H9 (cell line): ENCODE measurements around the gene C7. TPM values are rescaled to one million over a fixed set of nuclear protein-coding genes. Genes with fewer than 3 reads are reported as not detected.
A peak's percentile ranks its signal among the peaks of the same experiment; 100 is the strongest.

ENCODE experiments used
- DNase-seq: peaks from one replicate; pipeline ENCODE4 v3.0.0-alpha.2; 2017
- H2AFZ ChIP-seq: one replicate; pipeline ENCODE4 v1.6.1; 2013; ENCODE audit warnings: mild to moderate bottlenecking, low read length, control low read depth, moderate library complexity
- H2AK5ac ChIP-seq: 2 replicates; pipeline ENCODE4 v1.6.1; 2013; ENCODE audit warnings: low read length, control low read depth, mixed read lengths; ENCODE audit not compliant: insufficient read length
- H2BK120ac ChIP-seq: one replicate; pipeline ENCODE4 v1.6.1; 2013; ENCODE audit warnings: low read depth, mild to moderate bottlenecking, low read length, control low read depth, inconsistent platforms; ENCODE audit not compliant: poor library complexity, severe bottlenecking
- H2BK12ac ChIP-seq: 2 replicates; pipeline ENCODE4 v1.6.1; 2013; ENCODE audit warnings: low read length, control low read depth, mixed read lengths, low read depth; ENCODE audit not compliant: insufficient read length
- H2BK15ac ChIP-seq: 2 replicates; pipeline ENCODE4 v1.6.1; 2013; ENCODE audit warnings: low read depth, low read length, control low read depth
- H2BK20ac ChIP-seq: one replicate; pipeline ENCODE4 v1.6.1; 2013; ENCODE audit warnings: low read depth, mild to moderate bottlenecking, low read length, control low read depth, inconsistent platforms; ENCODE audit not compliant: poor library complexity, severe bottlenecking
- H2BK5ac ChIP-seq: 2 replicates; pipeline ENCODE4 v1.6.1; 2013; ENCODE audit warnings: low read length, control low read depth, mixed read lengths; ENCODE audit not compliant: insufficient read length
- H3K14ac ChIP-seq: 2 replicates; pipeline ENCODE4 v1.6.1; 2013; ENCODE audit warnings: low read length, control low read depth; ENCODE audit not compliant: insufficient read depth
- H3K18ac ChIP-seq: 2 replicates; pipeline ENCODE4 v1.6.1; 2013; ENCODE audit warnings: low read depth, mild to moderate bottlenecking, mixed read lengths, low read length, control low read depth; ENCODE audit not compliant: insufficient read length
- H3K23ac ChIP-seq: 2 replicates; pipeline ENCODE4 v1.6.1; 2013; ENCODE audit warnings: low read length, control low read depth, mixed read lengths, low read depth; ENCODE audit not compliant: insufficient read length
- H3K23me2 ChIP-seq: 2 replicates; pipeline ENCODE4 v1.6.1; 2013; ENCODE audit warnings: low read depth, mild to moderate bottlenecking, mixed read lengths, low read length, control low read depth; ENCODE audit not compliant: insufficient read length, poor library complexity, severe bottlenecking
- H3K27ac ChIP-seq: 2 replicates; pipeline ENCODE4 v1.5.1; 2013; ENCODE audit warnings: low read length, control low read depth, mixed read lengths, low read depth; ENCODE audit not compliant: insufficient read length
- H3K27me3 ChIP-seq: 2 replicates; pipeline ENCODE4 v1.6.1; 2013; ENCODE audit warnings: low read length, control low read depth, inconsistent platforms; ENCODE audit not compliant: insufficient read depth
- H3K4ac ChIP-seq: 2 replicates; pipeline ENCODE4 v1.6.1; 2013; ENCODE audit warnings: low read depth, mild to moderate bottlenecking, control low read depth, inconsistent platforms, low read length, moderate library complexity
- H3K4me1 ChIP-seq: 2 replicates; pipeline ENCODE4 v1.6.1; 2013; ENCODE audit warnings: low read length, control low read depth, inconsistent platforms; ENCODE audit not compliant: insufficient read depth
- H3K4me2 ChIP-seq: 2 replicates; pipeline ENCODE4 v1.6.1; 2013; ENCODE audit warnings: low read length, control low read depth, mixed read lengths; ENCODE audit not compliant: insufficient read length, insufficient read depth
- H3K56ac ChIP-seq: 2 replicates; pipeline ENCODE4 v1.6.1; 2013; ENCODE audit warnings: low read depth, mild to moderate bottlenecking, mixed read lengths, low read length, control low read depth; ENCODE audit not compliant: insufficient read length
- H3K79me1 ChIP-seq: 2 replicates; pipeline ENCODE4 v1.6.1; 2013; ENCODE audit warnings: low read depth, mild to moderate bottlenecking, moderate library complexity, low read length, control low read depth, inconsistent platforms; ENCODE audit not compliant: insufficient read depth, poor library complexity, severe bottlenecking
- H3K79me2 ChIP-seq: 2 replicates; pipeline ENCODE4 v1.6.1; 2013; ENCODE audit warnings: low read length, control low read depth, inconsistent platforms; ENCODE audit not compliant: insufficient read depth
- H3K9ac ChIP-seq: 2 replicates; pipeline ENCODE4 v1.6.1; 2013; ENCODE audit warnings: low read length, control low read depth, mixed read lengths; ENCODE audit not compliant: insufficient read length; ENCODE audit errors: extremely low read depth
- H3K9me3 ChIP-seq: one replicate; pipeline ENCODE4 v1.6.1; 2013; ENCODE audit warnings: low read depth, low read length, inconsistent platforms; ENCODE audit not compliant: control insufficient read depth
- H3T11ph ChIP-seq: one replicate; pipeline ENCODE4 v1.6.1; 2013; ENCODE audit warnings: mild to moderate bottlenecking, low read length, control low read depth, inconsistent platforms
- H4K20me1 ChIP-seq: one replicate; pipeline ENCODE4 v1.6.1; 2013; ENCODE audit not compliant: control insufficient read depth, insufficient read length, insufficient read depth
- H4K5ac ChIP-seq: 2 replicates; pipeline ENCODE4 v1.6.1; 2013; ENCODE audit warnings: low read depth, mild to moderate bottlenecking, mixed read lengths, low read length, control low read depth; ENCODE audit not compliant: insufficient read length
- H4K8ac ChIP-seq: replicated peaks from 2 replicates; pipeline ENCODE4 v1.6.1; 2013; ENCODE audit warnings: low read length, control low read depth, mixed read lengths, low read depth; ENCODE audit not compliant: insufficient read length
- H4K91ac ChIP-seq: 2 replicates; pipeline ENCODE4 v1.6.1; 2013; ENCODE audit warnings: low read depth, mild to moderate bottlenecking, moderate library complexity, mixed read lengths, low read length, control low read depth; ENCODE audit not compliant: insufficient read length
- H3K27ac Mint-ChIP-seq, 3 experiments: 2 replicates in 2 of 3; 3 replicates in 1 of 3; pipeline ENCODE4 v1.8.0; 2020 to 2021; ENCODE audit warnings: mixed read lengths in 3 of 3, mild to moderate bottlenecking in 1 of 3, moderate library complexity in 1 of 3
- H3K27me3 Mint-ChIP-seq: 2 replicates; pipeline ENCODE4 v1.8.0; 2021; ENCODE audit warnings: low read depth, mild to moderate bottlenecking, moderate library complexity, mixed read lengths
- H3K36me3 Mint-ChIP-seq, 3 experiments: 2 replicates in 2 of 3; 3 replicates in 1 of 3; pipeline ENCODE4 v1.8.0; 2020 to 2021; ENCODE audit warnings: low read depth in 3 of 3, mixed read lengths in 3 of 3; ENCODE audit not compliant: insufficient read depth in 1 of 3
- H3K4me1 Mint-ChIP-seq, 2 experiments: 2 replicates each; pipeline ENCODE4 v1.8.0; 2020; ENCODE audit warnings: mixed read lengths in 2 of 2
- H3K4me3 Mint-ChIP-seq, 2 experiments: 2 replicates in 1 of 2; 3 replicates in 1 of 2; pipeline ENCODE4 v1.8.0; 2020 to 2021; ENCODE audit warnings: mild to moderate bottlenecking in 2 of 2, mixed read lengths in 2 of 2, moderate library complexity in 1 of 2
- H3K9me3 Mint-ChIP-seq, 2 experiments: 2 replicates in 1 of 2; 3 replicates in 1 of 2; pipeline ENCODE4 v1.8.0; 2020; ENCODE audit warnings: mild to moderate bottlenecking in 2 of 2, mixed read lengths in 2 of 2, moderate library complexity in 1 of 2
- CTCF ChIP-seq: fragments of 200-600 bp; sonication (generic); conservative IDR thresholded peaks from 3 replicates; pipeline ENCODE4 v1.8.0; 2021; ENCODE audit warnings: antibody characterized with exemption, mild to moderate bottlenecking
- WGBS: extraction: QIAGEN DNeasy Blood & Tissue Kit; methylation state at CpG from one replicate; pipeline ENCODE4 v1.1.7; 2013; ENCODE audit warnings: missing lambda C conversion rate, low lambda C conversion rate, mixed read lengths; ENCODE audit not compliant: insufficient read length; ENCODE audit errors: extremely low coverage; 5-methylcytosine and 5-hydroxymethylcytosine counted together
- total RNA-seq: library from RNA; stranded (reverse); gene quantifications from 2 replicates; pipeline ENCODE4 v1.2.1, GENCODE V29; 2021

C7 gene
- total RNA-seq, 1 experiment from 2014 or later: 0.52 TPM

DNA sequence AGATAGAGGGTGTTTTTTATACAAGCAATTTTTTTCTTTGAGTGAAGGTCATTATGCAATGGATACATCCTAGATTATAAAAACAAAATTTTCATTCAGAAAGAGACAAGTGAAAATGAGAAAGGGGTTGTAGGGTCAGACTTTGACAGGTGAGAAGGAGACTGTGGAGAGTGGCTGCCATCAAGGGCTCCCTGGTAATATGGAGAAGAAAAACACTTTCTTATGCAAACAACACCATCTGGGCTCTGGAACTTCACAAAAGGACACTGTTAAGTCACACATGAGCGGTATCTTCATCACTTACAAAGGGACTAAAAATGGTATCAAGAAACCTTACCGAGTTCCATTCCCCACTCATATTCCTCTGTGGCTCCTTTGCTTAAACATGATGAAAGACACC lies 23.5 kb downstream of the C7 start:
- H3K4me2 ChIP-seq: no peak overlapping the region
- H2BK15ac ChIP-seq: no peak overlapping the region
- no peak overlapping the region for H2BK120ac ChIP-seq
- Mint-ChIP-seq H3K4me3 (no peak overlapping the region), H3K36me3 (no peaks in the 10 kb centered on the region), H3K4me1 (peaks cover 29 to 30% of the 10 kb centered on the region in 2 experiments), H3K27ac (peak overlapping the region in 2 of 3 experiments; percentile 0 to 22; a peak in 3 of 7 replicates), H3K9me3 (0 out of 5 replicates have a peak, but pooled peaks cover 0 to 2% of the 10 kb centered on the region in 2 experiments), H3K27me3 (no peaks in the 10 kb centered on the region; the same call in 1 of the 2 replicates)
- H3K9ac ChIP-seq: no peak overlapping the region
- no peak overlapping the region for H3K14ac ChIP-seq
- no peak for TF ChIP-seq CTCF
- H4K20me1 ChIP-seq: no peaks in the 10 kb centered on the region
- H3K27me3 ChIP-seq: no peaks in the 10 kb centered on the region
- H3K23ac ChIP-seq: no peak overlapping the region
- H2AK5ac ChIP-seq: no peak overlapping the region
- no peak overlapping the region for H3T11ph ChIP-seq
- no peak overlapping the region for H4K91ac ChIP-seq
- peaks cover 13% of the 10 kb centered on the region for H3K4me1 ChIP-seq
- no peak for DNase-seq
- H2BK12ac ChIP-seq: no peak overlapping the region
- H3K79me1 ChIP-seq: no peaks in the 10 kb centered on the region
- H3K18ac ChIP-seq: no peak overlapping the region
- no peaks in the 10 kb centered on the region for H3K9me3 ChIP-seq
- H3K56ac ChIP-seq: no peak overlapping the region
- H4K5ac ChIP-seq: no peak overlapping the region
- no peak overlapping the region for H2BK5ac ChIP-seq
- WGBS: no CpG with 5 or more reads among the region's 2 CpGs
- no peaks in the 10 kb centered on the region for H3K79me2 ChIP-seq
- no peak overlapping the region for H2BK20ac ChIP-seq
- H4K8ac ChIP-seq: no peak overlapping the region
- no peak overlapping the region for H2AFZ ChIP-seq
- no peak overlapping the region for H3K27ac ChIP-seq
- H3K23me2 ChIP-seq: no peaks in the 10 kb centered on the region
- no peak overlapping the region for H3K4ac ChIP-seq
